Breast epithelium (tissue), 4 donors: ENCODE results near the gene HNRNPUL2. TPM values are rescaled to one million over a fixed set of nuclear protein-coding genes. Genes with fewer than 3 reads are reported as not detected.

ENCODE experiments used
- DNase-seq, 2 donors: peaks; one replicate each; pipeline ENCODE4 v3.0.0-alpha.2; 2019; ENCODE audit warnings: low spot score in 2 of 2
- H3K27ac ChIP-seq, 2 donors: fragments of 200-600 bp; sonication (generic) in 1 of 2; one replicate each; pipeline ENCODE4 v1.5.1; 2016 to 2019; ENCODE audit warnings: mild to moderate bottlenecking in 1 of 2
- H3K27me3 ChIP-seq, 2 donors: fragments of 200-600 bp; sonication (generic) in 1 of 2; one replicate each; pipeline versions ENCODE4 v1.5.1 to v1.6.0; 2017 to 2019; ENCODE audit warnings: control low read depth in 1 of 2, mild to moderate bottlenecking in 1 of 2
- H3K36me3 ChIP-seq: fragments of 200-600 bp; one replicate; pipeline ENCODE4 v1.5.1; 2019
- H3K4me1 ChIP-seq, 2 donors: fragments of 200-600 bp; sonication (generic); one replicate each; pipeline ENCODE4 v1.5.1; 2016 to 2019; ENCODE audit warnings: control low read depth in 1 of 2
- H3K4me3 ChIP-seq, 3 donors: fragments of 200-600 bp; sonication (generic); 1 replicate in 2 of 3; 2 replicates in 1 of 3; pipeline ENCODE4 v1.5.1; 2016 to 2019; ENCODE audit warnings: mild to moderate bottlenecking in 3 of 3, moderate library complexity in 2 of 3
- H3K9me3 ChIP-seq, 2 donors: fragments of 200-600 bp; sonication (generic) in 1 of 2; one replicate each; pipeline ENCODE4 v1.5.1; 2016 to 2019; ENCODE audit warnings: control low read depth in 1 of 2
- CTCF ChIP-seq, 3 donors: fragments of 450-650 bp; IDR thresholded peaks; one replicate each; pipeline ENCODE4 v1.5.1; 2016 to 2017; ENCODE audit warnings: antibody characterized with exemption in 3 of 3, mild to moderate bottlenecking in 3 of 3, moderate library complexity in 3 of 3
- POLR2A ChIP-seq: fragments of 450-650 bp; IDR thresholded peaks from one replicate; pipeline ENCODE4 v1.6.1; 2016; ENCODE audit warnings: antibody characterized with exemption, mild to moderate bottlenecking, moderate library complexity
- POLR2AphosphoS5 ChIP-seq, 3 donors: sonication (generic); formaldehyde crosslinking; IDR thresholded peaks; one replicate each; pipeline ENCODE4 v1.6.1; 2017; ENCODE audit warnings: antibody characterized with exemption in 3 of 3
- intact Hi-C: fragments of 100-400 bp; cut with DNase I; formaldehyde crosslinking; loops from one replicate; pipeline ENCODE4 v1.15.1; 2023; ENCODE audit warnings: low total_unique reads
- total RNA-seq, 3 donors: library from RNA; depleted of rRNA; stranded (reverse); fragments of >200 nt; gene quantifications; one replicate each; pipeline ENCODE4 v1.1.0, GENCODE V29; 2016

Gene HNRNPUL2
- total RNA-seq, 3 donors from 2014 or later, result 22.3 to 24.5 (median 23.6) TPM

- Histone ChIP-seq H3K4me3 (peak within 1 kb of the TSS; percentile 62 to 85 (median 83)), H3K9me3 (no peaks in the 10 kb centered on the region), H3K36me3 (no peaks in the 10 kb centered on the region), H3K4me1 (peaks cover 8 to 19% of the 10 kb centered on the region in 2 donors), H3K27ac (peak within 1 kb of the TSS; percentile 89 to 93), H3K27me3 (no peaks in the 10 kb centered on the region)
- DNase-seq, result peak; percentile 93 to 97
- peak; percentile 98 for TF ChIP-seq POLR2A
- no peak for TF ChIP-seq CTCF (IDR thresholded peaks at IDR 0.05)
- TF ChIP-seq POLR2AphosphoS5 (IDR thresholded peaks at IDR 0.05), result peak; percentile 97 to 99 (median 99)
- intact Hi-C loops, result no loop called here
These were observed 62.1 kb downstream of the HNRNPUL2 start, which contains the start of the genes C11orf98 and CSKMT for GRCh38 chr11:62665075-62665598. Gene C11orf98, minus strand, starts transcription at chr11:62665210. Its CDS starts 41 bp downstream, at chr11:62665169. Gene CSKMT, plus strand, starts transcription at chr11:62665312. Its CDS starts 568 bp downstream, at chr11:62665880.

- no peak for TF ChIP-seq POLR2AphosphoS5 (IDR thresholded peaks at IDR 0.05)
- no peak for TF ChIP-seq POLR2A
- TF ChIP-seq CTCF (IDR thresholded peaks at IDR 0.05), result no peak
- peak; percentile 54 to 61 for DNase-seq
- Histone ChIP-seq H3K9me3 (no peaks in the 10 kb centered on the region), H3K36me3 (no peaks in the 10 kb centered on the region), H3K27me3 (no peaks in the 10 kb centered on the region), H3K4me3 (peak overlapping the region; percentile 62 to 85 (median 83)), H3K27ac (peak overlapping the region; percentile 89 to 93), H3K4me1 (peaks cover 8 to 19% of the 10 kb centered on the region in 2 donors)
- intact Hi-C loops, result no loop called here
These were observed 62.7 kb downstream of the HNRNPUL2 start for GRCh38 chr11:62664405-62665074.

Other genes with a start within 250 kb of the HNRNPUL2 start
- gene AHNAK, start 180.7 kb downstream of the HNRNPUL2 start, total RNA-seq, result 1,000 to 10,000 TPM in 2 of 3 donors, 100 to 1,000 TPM in 1; 636 to 1,393 (median 1,040) TPM
- gene EEF1G, start 153.6 kb downstream of the HNRNPUL2 start, total RNA-seq, result 1,000 to 10,000 TPM; 1,312 to 1,961 (median 1,794) TPM
- 10 to 100 TPM in 2 of 3 donors, 1 to 10 TPM in 1; 7.7 to 12.1 (median 10.7) TPM for gene TUT1, start 135.9 kb downstream of the HNRNPUL2 start, total RNA-seq
- 10 to 100 TPM; 61.3 to 92.8 (median 85.5) TPM for gene MTA2, start 125.6 kb downstream of the HNRNPUL2 start, total RNA-seq
- gene EML3, start 114.7 kb downstream of the HNRNPUL2 start, total RNA-seq, result 10 to 100 TPM; 34.7 to 58.7 (median 35.7) TPM
- 10 to 100 TPM in 2 of 3 donors, 1 to 10 TPM in 1; 8.5 to 11.5 (median 11.0) TPM for gene ROM1, start 114.2 kb downstream of the HNRNPUL2 start, total RNA-seq
- 10 to 100 TPM; 19.0 to 38.0 (median 29.6) TPM for gene B3GAT3, start 105.5 kb downstream of the HNRNPUL2 start, total RNA-seq
- gene GANAB, start 80.8 kb downstream of the HNRNPUL2 start, total RNA-seq, result 100 to 1,000 TPM; 114 to 116 (median 116) TPM
- 10 to 100 TPM; 14.6 to 19.0 (median 18.4) TPM for gene INTS5, start 74.2 kb downstream of the HNRNPUL2 start, total RNA-seq
- gene C11orf98, start 62.2 kb downstream of the HNRNPUL2 start, total RNA-seq, result 10 to 100 TPM; 22.9 to 42.9 (median 25.2) TPM
- 10 to 100 TPM in 1 of 3 donors, 1 to 10 TPM in 2; 5.4 to 16.1 (median 5.8) TPM for gene CSKMT, start 62.1 kb downstream of the HNRNPUL2 start, total RNA-seq
- gene UQCC3, start 55.8 kb downstream of the HNRNPUL2 start, total RNA-seq, result 1 to 10 TPM; 7.4 to 9.8 (median 8.3) TPM
- gene LBHD1, start 55.2 kb downstream of the HNRNPUL2 start, total RNA-seq, result 1 to 10 TPM; 4.3 to 6.0 (median 5.6) TPM
- gene UBXN1, start 48.4 kb downstream of the HNRNPUL2 start, total RNA-seq, result 100 to 1,000 TPM; 204 to 248 (median 239) TPM
- 10 to 100 TPM in 2 of 3 donors, 1 to 10 TPM in 1; 9.8 to 15.1 (median 13.6) TPM for gene LRRN4CL, start 37.9 kb downstream of the HNRNPUL2 start, total RNA-seq
- 10 to 100 TPM; 40.2 to 58.4 (median 54.1) TPM for gene BSCL2, start 20.0 kb downstream of the HNRNPUL2 start, total RNA-seq
- not detected for gene GNG3, start 19.8 kb downstream of the HNRNPUL2 start, total RNA-seq
- 10 to 100 TPM; 19.2 to 26.2 (median 25.8) TPM for gene TTC9C, start 1.0 kb upstream of the HNRNPUL2 start, total RNA-seq
- 1 to 10 TPM; 5.9 to 9.7 (median 9.0) TPM for gene ZBTB3, start 26.7 kb upstream of the HNRNPUL2 start, total RNA-seq
- gene POLR2G, start 34.1 kb upstream of the HNRNPUL2 start, total RNA-seq, result 10 to 100 TPM; 54.2 to 80.6 (median 65.5) TPM
- gene TAF6L, start 43.9 kb upstream of the HNRNPUL2 start, total RNA-seq, result 10 to 100 TPM; 14.1 to 20.8 (median 20.5) TPM
- 10 to 100 TPM; 61.4 to 66.9 (median 64.9) TPM for gene TMEM179B, start 59.9 kb upstream of the HNRNPUL2 start, total RNA-seq
- 10 to 100 TPM; 26.9 to 34.1 (median 29.8) TPM for gene TMEM223, start 64.5 kb upstream of the HNRNPUL2 start, total RNA-seq
- 10 to 100 TPM; 74.9 to 89.3 (median 76.4) TPM for gene NXF1, start 78.0 kb upstream of the HNRNPUL2 start, total RNA-seq
- 10 to 100 TPM; 30.8 to 42.3 (median 34.2) TPM for gene STX5, start 104.6 kb upstream of the HNRNPUL2 start, total RNA-seq
- gene TEX54, start 105.4 kb upstream of the HNRNPUL2 start, total RNA-seq, result 1 to 10 TPM in 1 of 3 donors, not detected in 2; 1.6 TPM
- 10 to 100 TPM; 46.6 to 62.6 (median 48.7) TPM for gene WDR74, start 112.1 kb upstream of the HNRNPUL2 start, total RNA-seq
- gene SLC3A2, start 153.4 kb upstream of the HNRNPUL2 start, total RNA-seq, result 100 to 1,000 TPM; 147 to 214 (median 171) TPM
- 1 to 10 TPM in 1 of 3 donors, under 1 TPM in 1, not detected in 1; 0.88 to 1.3 TPM for gene CHRM1, start 193.9 kb upstream of the HNRNPUL2 start, total RNA-seq